Spleen (tissue), 7 donors: ENCODE data around the gene INO80.

Source experiments
- POLR2AphosphoS5 ChIP-seq, 3 donors: sonication (generic); formaldehyde crosslinking; IDR thresholded peaks; one replicate each; pipeline ENCODE4 v1.5.1; 2017; ENCODE audit warnings: antibody characterized with exemption in 3 of 3
- TF ChIP-seq, protein P1 (sequence below), 11 experiments: fragments of 200-600 bp in 7 of 11; fragments of 450-650 bp in 4 of 11; sonication (generic) in 4 of 11; IDR thresholded peaks in 8 of 11; conservative IDR thresholded peaks in 3 of 11; 1 replicate in 7 of 11; 2 replicates in 4 of 11; pipeline versions ENCODE4 v1.4.0 to v1.8.0; 2016 to 2021; ENCODE audit warnings: antibody characterized with exemption in 11 of 11, inconsistent platforms in 4 of 11, mild to moderate bottlenecking in 1 of 11
- donor health status: DM: no; HTN: no; CAD: no; lungs with moderate emphysema.
- donor health status: DM: no; HTN: no; CAD: no.
- donor health status: DM: no; HTN: no; CAD: no.

DNA sequence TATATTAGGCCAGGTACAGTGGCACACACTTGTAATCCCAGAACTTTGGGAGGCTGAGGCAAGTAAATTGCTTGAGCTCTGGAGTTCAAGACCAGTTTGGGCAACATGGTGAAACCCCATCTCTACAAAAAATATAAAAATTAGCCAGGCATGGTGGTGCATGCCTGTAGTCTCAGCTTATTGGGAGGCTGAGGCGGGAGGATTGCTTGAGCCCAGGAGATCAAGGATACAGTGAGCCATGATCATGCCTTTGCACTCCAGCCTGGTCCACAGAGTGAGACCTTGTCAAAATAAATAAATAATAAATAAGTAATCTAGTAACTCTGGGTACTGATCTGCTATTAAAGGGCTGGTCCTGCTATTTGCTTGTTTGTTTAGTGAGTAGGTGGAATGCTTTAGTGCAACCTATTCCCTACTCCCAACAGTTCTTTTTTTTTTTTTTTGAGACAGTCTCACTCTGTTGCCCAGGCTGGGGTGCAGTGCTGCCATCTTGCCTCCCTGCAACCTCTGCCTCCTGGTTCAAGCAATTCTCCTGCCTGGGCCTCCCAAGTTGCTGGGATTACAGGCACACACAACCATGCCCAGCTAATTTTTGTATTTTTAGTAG is 9.1 kb upstream of the INO80 start:
- TF ChIP-seq POLR2AphosphoS5 (IDR thresholded peaks at IDR 0.05): no peak
- TF ChIP-seq, protein P1, sequence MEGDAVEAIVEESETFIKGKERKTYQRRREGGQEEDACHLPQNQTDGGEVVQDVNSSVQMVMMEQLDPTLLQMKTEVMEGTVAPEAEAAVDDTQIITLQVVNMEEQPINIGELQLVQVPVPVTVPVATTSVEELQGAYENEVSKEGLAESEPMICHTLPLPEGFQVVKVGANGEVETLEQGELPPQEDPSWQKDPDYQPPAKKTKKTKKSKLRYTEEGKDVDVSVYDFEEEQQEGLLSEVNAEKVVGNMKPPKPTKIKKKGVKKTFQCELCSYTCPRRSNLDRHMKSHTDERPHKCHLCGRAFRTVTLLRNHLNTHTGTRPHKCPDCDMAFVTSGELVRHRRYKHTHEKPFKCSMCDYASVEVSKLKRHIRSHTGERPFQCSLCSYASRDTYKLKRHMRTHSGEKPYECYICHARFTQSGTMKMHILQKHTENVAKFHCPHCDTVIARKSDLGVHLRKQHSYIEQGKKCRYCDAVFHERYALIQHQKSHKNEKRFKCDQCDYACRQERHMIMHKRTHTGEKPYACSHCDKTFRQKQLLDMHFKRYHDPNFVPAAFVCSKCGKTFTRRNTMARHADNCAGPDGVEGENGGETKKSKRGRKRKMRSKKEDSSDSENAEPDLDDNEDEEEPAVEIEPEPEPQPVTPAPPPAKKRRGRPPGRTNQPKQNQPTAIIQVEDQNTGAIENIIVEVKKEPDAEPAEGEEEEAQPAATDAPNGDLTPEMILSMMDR (IDR thresholded peaks at IDR 0.05 in 8 of 11, conservative IDR thresholded peaks at IDR 0.05 in 3 of 11): no peak
